ENCODE results near the gene E2F2.
"Not testable (repeated sequence)": the region's sequence is repeated elsewhere in the genome, so short reads cannot be mapped to it uniquely, and the experiment has no call there.

E2F2 gene

DNA sequence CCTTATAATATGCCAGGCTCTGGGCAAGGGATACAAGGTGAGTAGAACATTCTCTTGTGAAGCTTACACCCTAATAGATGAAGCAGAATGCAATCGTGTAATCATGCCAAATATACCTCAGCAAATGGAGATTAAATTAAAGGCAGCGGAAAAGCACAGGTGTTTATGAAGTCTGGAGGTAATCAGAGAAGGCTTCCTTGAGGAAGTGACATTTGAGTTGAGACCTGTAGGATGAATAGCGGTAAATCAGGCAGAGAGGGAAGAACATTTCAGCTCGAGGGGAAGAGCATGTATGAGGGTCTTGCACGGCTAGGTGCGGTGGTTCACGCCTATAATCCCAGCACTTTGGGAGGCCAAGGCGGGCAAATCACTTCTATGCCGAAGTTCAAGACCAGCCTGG is 13.5 kb downstream of the E2F2 start:
- no peak overlapping the region for H3K27ac Mint-ChIP-seq
- H3K27me3 Mint-ChIP-seq (ENCODE audit: low read depth), result no peaks in the 10 kb centered on the region
- TF ChIP-seq, protein P1, sequence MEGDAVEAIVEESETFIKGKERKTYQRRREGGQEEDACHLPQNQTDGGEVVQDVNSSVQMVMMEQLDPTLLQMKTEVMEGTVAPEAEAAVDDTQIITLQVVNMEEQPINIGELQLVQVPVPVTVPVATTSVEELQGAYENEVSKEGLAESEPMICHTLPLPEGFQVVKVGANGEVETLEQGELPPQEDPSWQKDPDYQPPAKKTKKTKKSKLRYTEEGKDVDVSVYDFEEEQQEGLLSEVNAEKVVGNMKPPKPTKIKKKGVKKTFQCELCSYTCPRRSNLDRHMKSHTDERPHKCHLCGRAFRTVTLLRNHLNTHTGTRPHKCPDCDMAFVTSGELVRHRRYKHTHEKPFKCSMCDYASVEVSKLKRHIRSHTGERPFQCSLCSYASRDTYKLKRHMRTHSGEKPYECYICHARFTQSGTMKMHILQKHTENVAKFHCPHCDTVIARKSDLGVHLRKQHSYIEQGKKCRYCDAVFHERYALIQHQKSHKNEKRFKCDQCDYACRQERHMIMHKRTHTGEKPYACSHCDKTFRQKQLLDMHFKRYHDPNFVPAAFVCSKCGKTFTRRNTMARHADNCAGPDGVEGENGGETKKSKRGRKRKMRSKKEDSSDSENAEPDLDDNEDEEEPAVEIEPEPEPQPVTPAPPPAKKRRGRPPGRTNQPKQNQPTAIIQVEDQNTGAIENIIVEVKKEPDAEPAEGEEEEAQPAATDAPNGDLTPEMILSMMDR (IDR thresholded peaks at IDR 0.05; ENCODE audit: unreplicated experiment in 3 of 3), result no peak
- H3K9me3 Mint-ChIP-seq, result no peaks in the 10 kb centered on the region
- no peak overlapping the region for H3K4me3 Mint-ChIP-seq
- H3K4me1 Mint-ChIP-seq, result no peaks in the 10 kb centered on the region
- peaks cover 9% of the 10 kb centered on the region for H3K36me3 Mint-ChIP-seq (ENCODE audit: low read depth)

- Mint-ChIP-seq H3K27ac (no peak overlapping the region), H3K27me3 (ENCODE audit: low read depth) (peaks cover 4% of the 10 kb centered on the region), H3K4me1 (no peaks in the 10 kb centered on the region), H3K4me3 (no peak overlapping the region), H3K36me3 (ENCODE audit: low read depth) (peaks cover 5% of the 10 kb centered on the region), H3K9me3 (no peaks in the 10 kb centered on the region)
- TF ChIP-seq, protein P1 (IDR thresholded peaks at IDR 0.05; ENCODE audit: unreplicated experiment in 3 of 3), result no peak
These were observed 15.1 kb downstream of the E2F2 start for GRCh38 chr1:23515905-23516304.

GRCh38 chr1:23514111-23514679 is 16.8 kb downstream of the E2F2 start:
- H3K4me3 Mint-ChIP-seq, result no peak overlapping the region
- no peak overlapping the region for H3K27ac Mint-ChIP-seq
- H3K27me3 Mint-ChIP-seq (ENCODE audit: low read depth), result peaks cover 5% of the 10 kb centered on the region
- H3K4me1 Mint-ChIP-seq, result no peaks in the 10 kb centered on the region
- TF ChIP-seq, protein P1 (IDR thresholded peaks at IDR 0.05; ENCODE audit: unreplicated experiment in 3 of 3), result no peak
- H3K9me3 Mint-ChIP-seq, result no peaks in the 10 kb centered on the region
- peaks cover 5% of the 10 kb centered on the region for H3K36me3 Mint-ChIP-seq (ENCODE audit: low read depth)

DNA sequence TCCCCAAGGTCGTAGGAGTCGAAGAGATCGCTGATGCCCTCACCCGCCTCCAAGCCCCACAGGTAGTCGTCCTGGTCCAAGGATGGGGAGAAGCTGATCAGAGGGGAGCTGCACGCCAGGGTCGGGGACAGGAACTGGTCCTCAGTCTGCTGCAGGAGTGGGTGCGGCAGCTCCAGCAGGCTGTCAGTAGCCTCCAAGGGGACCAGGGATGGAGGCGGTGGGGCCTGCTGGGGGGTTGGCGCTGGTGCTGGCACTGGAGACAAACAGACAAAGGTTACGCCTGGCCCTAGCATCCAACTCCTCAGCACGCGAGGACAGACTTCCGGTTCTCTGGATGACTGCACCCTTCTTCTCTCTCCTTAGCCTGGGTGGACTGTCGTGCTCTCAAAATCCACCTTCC is 21.1 kb downstream of the E2F2 start:
- Mint-ChIP-seq H3K4me3 (no peak overlapping the region), H3K4me1 (no peaks in the 10 kb centered on the region), H3K27me3 (ENCODE audit: low read depth) (peaks cover 5% of the 10 kb centered on the region), H3K36me3 (ENCODE audit: low read depth) (no peaks in the 10 kb centered on the region), H3K9me3 (no peaks in the 10 kb centered on the region), H3K27ac (no peak overlapping the region)
- TF ChIP-seq, protein P1 (IDR thresholded peaks at IDR 0.05; ENCODE audit: unreplicated experiment in 3 of 3), result no peak

GRCh38 chr1:23506376-23507107 is 24.5 kb downstream of the E2F2 start:
- no peak overlapping the region for H3K27ac Mint-ChIP-seq
- no peak overlapping the region for H3K4me3 Mint-ChIP-seq
- peaks cover 5% of the 10 kb centered on the region for H3K27me3 Mint-ChIP-seq (ENCODE audit: low read depth)
- no peaks in the 10 kb centered on the region for H3K9me3 Mint-ChIP-seq
- H3K36me3 Mint-ChIP-seq (ENCODE audit: low read depth), result no peaks in the 10 kb centered on the region
- H3K4me1 Mint-ChIP-seq, result no peaks in the 10 kb centered on the region
- TF ChIP-seq, protein P1 (IDR thresholded peaks at IDR 0.05; ENCODE audit: unreplicated experiment in 3 of 3), result no peak

- TF ChIP-seq, protein P1 (IDR thresholded peaks at IDR 0.05; ENCODE audit: unreplicated experiment in 3 of 3), result no peak
- no peaks in the 10 kb centered on the region for H3K4me1 Mint-ChIP-seq
- no peaks in the 10 kb centered on the region for H3K36me3 Mint-ChIP-seq (ENCODE audit: low read depth)
- no peak overlapping the region for H3K27ac Mint-ChIP-seq
- H3K4me3 Mint-ChIP-seq, result no peak overlapping the region
- H3K27me3 Mint-ChIP-seq (ENCODE audit: low read depth), result peaks cover under 1% of the 10 kb centered on the region
- H3K9me3 Mint-ChIP-seq, result no peaks in the 10 kb centered on the region
These were observed 25.2 kb downstream of the E2F2 start for GRCh38 chr1:23505851-23506250.

DNA sequence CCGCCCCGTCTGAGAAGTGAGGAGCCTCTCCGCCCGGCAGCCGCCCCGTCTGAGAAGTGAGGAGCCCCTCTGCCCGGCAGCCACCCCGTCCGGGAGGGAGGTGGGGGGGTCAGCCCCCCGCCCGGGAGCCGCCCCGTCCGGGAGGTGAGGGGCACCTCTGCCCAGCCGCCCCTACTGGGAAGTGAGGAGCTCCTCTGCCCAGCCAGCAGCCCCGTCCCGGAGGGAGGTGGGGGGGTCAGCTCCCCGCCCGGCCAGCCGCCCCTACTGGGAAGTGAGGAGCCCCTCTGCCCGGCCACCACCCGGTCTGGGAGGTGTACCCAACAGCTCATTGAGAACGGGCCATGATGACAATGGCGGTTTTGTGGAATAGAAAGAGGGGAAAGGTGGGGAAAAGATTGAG is 26.9 kb downstream of the E2F2 start:
- not testable (repeated sequence) for H3K27ac Mint-ChIP-seq; H3K4me3 Mint-ChIP-seq; H3K27me3 Mint-ChIP-seq (ENCODE audit: low read depth); H3K9me3 Mint-ChIP-seq; H3K4me1 Mint-ChIP-seq; H3K36me3 Mint-ChIP-seq (ENCODE audit: low read depth)

All from nephron (organoid).